Measurements from ENCODE around the gene ARMC9. TPM values are rescaled to one million over a fixed set of nuclear protein-coding genes. Genes with fewer than 3 reads are reported as not detected.
"Not testable (repeated sequence)": the region's sequence is repeated elsewhere in the genome, so short reads cannot be mapped to it uniquely, and the experiment has no call there.

ARMC9 gene
- total RNA-seq, 4 donors from 2014 or later = 16.8 to 47.6 (median 39.3) TPM

DNA sequence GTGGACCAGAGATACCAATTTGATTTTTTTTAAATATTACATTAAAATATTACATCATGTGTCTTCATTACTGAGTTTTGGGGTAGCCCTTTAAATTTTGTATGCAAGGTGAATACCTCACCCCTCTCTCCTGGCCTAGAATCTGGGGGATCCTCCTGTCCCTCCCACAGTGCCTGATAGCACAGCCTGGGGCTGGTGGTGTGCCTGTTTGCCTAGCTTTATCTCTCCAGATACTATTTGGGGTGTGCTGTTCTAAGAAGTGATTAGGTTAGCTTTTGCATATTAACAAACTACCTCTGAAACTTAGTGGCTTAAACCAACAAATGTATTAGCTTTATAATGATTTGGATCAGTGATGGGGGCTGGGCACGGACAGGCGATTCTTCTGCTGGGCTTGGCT, 176.3 kb downstream of the ARMC9 start:
- no peak for DNase-seq
- Histone ChIP-seq H3K36me3 (no peaks in the 10 kb centered on the region), H3K27me3 (no peaks in the 10 kb centered on the region), H3K9me3 (no peaks in the 10 kb centered on the region), H3K4me1 (no peaks in the 10 kb centered on the region), H3K4me3 (no peak overlapping the region), H3K27ac (no peak overlapping the region)
- intact Hi-C loops (cut with DNase I; ENCODE audit: low total_unique reads) = no loop called here
- no peak for TF ChIP-seq POLR2A (IDR thresholded peaks at IDR 0.05)
- TF ChIP-seq, protein P1, sequence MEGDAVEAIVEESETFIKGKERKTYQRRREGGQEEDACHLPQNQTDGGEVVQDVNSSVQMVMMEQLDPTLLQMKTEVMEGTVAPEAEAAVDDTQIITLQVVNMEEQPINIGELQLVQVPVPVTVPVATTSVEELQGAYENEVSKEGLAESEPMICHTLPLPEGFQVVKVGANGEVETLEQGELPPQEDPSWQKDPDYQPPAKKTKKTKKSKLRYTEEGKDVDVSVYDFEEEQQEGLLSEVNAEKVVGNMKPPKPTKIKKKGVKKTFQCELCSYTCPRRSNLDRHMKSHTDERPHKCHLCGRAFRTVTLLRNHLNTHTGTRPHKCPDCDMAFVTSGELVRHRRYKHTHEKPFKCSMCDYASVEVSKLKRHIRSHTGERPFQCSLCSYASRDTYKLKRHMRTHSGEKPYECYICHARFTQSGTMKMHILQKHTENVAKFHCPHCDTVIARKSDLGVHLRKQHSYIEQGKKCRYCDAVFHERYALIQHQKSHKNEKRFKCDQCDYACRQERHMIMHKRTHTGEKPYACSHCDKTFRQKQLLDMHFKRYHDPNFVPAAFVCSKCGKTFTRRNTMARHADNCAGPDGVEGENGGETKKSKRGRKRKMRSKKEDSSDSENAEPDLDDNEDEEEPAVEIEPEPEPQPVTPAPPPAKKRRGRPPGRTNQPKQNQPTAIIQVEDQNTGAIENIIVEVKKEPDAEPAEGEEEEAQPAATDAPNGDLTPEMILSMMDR (IDR thresholded peaks at IDR 0.05) = no peak

DNA sequence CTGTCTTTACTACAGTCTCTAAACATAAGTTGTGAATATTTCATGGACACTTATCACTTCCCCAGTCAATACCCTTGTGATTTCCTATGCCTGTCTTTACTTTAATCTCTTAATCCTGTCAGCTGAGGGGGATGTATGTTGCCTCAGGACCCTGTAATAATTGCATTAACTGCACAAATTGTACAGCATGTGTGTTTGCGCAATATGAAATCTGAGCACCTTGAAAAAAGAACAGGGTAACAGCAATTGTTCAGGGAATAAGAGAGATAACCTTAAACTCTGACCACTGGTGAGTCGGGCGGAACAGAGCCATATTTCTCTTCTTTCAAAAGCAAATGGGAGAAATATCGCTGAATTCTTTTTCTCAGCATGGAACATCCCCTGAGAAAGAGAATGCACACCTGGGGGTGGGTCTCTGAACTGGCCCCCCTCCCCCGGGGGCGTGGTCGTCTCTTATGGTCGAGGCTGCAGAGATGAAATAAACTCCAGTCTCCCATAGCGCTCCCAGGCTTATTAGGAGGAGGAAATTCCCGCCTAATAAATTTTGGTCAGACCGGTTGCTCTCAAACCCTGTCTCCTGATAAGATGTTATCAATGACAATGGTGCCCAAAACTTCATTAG, 177.7 kb downstream of the ARMC9 start:
- H3K9me3 ChIP-seq; intact Hi-C loops (cut with DNase I; ENCODE audit: low total_unique reads): not testable (repeated sequence)

DNA sequence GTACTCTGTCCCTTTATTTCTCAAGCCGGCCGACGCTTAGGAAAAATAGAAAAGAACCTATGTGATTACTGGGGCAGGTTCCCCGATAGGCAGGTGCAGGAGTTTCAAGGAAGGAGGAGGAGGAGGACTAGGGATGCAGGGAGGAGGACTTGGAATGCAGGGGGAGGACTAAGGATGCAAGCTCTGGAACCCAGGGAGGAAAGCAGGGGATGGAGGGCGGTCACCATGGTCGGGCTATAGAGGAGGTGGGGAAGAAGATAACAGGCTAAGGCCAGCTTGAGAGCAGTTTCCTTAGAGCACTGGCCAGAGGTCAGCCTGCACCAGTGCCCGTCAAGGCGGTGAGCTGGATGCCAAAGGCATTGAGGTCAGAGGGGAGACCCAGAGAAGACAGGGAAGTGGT, 178.4 kb downstream of the ARMC9 start:
- H3K9me3 ChIP-seq = no peaks in the 10 kb centered on the region
- intact Hi-C loops (cut with DNase I; ENCODE audit: low total_unique reads) = no loop called here
- H3K4me1 ChIP-seq = no peaks in the 10 kb centered on the region
- no peaks in the 10 kb centered on the region for H3K27me3 ChIP-seq
- no peak overlapping the region for H3K27ac ChIP-seq
- TF ChIP-seq, protein P1 (IDR thresholded peaks at IDR 0.05) = no peak
- TF ChIP-seq POLR2A (IDR thresholded peaks at IDR 0.05) = no peak
- no peak overlapping the region for H3K4me3 ChIP-seq
- no peaks in the 10 kb centered on the region for H3K36me3 ChIP-seq
- no peak for DNase-seq

More for the DNA sequence above, 177.7 kb downstream of the ARMC9 start:
- not testable (repeated sequence) for H3K27ac ChIP-seq, H3K4me3 ChIP-seq, H3K27me3 ChIP-seq, DNase-seq, H3K36me3 ChIP-seq, H3K4me1 ChIP-seq

DNA sequence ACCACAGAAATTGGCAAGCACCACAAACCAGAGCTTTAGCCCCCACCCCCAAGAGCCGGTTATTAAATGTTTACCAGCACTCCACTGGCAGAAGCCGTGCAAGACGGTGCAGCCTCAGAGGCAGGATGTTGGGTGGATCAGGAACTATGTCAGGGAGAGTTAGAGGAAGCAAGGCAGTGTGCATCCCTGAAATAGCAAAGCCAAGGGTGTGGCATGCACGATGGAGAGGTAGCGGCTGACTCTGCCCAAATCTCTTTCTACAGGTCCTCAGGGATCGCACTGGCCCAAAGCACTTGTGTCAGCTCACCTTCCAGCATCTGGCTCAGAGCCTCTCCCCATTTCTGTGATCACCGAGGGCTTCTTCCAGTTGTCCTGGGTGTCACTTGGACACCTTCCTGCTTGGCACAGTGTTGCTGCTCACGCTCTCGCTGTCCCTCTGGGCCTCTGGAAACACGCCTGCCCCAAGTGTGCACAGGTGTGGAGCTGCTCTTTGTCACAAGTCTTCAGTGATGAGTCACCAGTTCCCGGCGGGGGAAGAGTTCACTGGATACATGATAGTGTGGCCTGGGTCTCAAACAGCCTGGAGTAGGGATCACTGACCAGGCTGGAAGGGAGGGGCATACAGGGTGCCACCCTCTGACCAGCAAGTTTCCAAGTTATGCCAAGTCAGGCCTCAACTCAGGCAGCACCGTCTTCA, 179.7 kb downstream of the ARMC9 start:
- Histone ChIP-seq H3K9me3 (no peaks in the 10 kb centered on the region), H3K4me3 (no peak overlapping the region), H3K36me3 (no peaks in the 10 kb centered on the region), H3K4me1 (no peaks in the 10 kb centered on the region), H3K27me3 (no peaks in the 10 kb centered on the region), H3K27ac (no peak overlapping the region)
- no peak for DNase-seq
- TF ChIP-seq, protein P1 (IDR thresholded peaks at IDR 0.05) = no peak
- TF ChIP-seq POLR2A (IDR thresholded peaks at IDR 0.05) = no peak
- intact Hi-C loops (cut with DNase I; ENCODE audit: low total_unique reads) = no loop called here

DNA sequence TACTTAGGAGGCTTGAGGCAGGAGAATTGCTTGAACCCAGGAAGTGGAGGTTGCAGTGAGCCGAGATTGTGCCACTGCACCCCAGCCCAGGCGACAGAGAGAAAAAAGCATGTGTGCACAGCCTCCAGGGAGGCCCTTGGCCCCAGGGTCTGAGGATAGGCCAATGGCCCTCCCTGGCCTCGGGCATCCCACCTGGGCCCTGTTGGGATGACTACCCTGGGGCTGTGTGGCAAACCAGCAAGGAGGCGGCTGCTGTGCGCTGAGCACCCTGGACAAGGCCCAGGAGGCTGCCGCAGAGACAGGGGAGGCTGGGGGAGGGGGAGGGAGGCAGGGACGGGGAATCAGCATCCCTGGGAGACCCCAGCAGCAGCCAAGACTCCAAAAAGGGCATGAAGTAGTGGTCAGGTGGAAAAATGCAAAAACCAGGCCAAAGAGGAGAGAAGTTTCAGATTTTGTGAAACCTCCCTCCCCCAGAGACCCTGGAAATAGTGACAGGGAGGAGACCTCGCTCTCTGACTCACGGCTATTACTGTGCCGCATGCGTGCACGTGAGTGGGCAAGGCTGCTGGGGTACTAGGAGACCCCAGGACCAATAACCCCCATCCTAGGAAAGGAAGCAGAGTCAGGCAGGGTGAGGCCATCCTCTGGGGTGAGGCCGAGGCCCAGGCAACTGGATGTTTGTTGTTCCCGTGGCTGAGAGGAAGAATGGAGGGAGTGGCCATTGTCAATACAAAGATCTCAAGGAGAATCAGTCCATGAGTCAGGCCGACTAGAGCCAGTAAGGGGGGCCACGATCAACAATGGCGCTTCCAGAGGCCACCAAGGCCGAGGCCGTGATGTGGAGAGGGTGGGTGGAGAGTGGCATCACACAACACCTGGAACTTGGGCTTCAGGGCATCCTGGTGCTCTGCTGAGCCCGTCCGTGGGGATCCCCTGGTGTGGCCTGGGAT, 181.1 kb downstream of the ARMC9 start:
- Histone ChIP-seq H3K27ac (no peak overlapping the region), H3K4me3 (no peak overlapping the region), H3K4me1 (no peaks in the 10 kb centered on the region), H3K36me3 (no peaks in the 10 kb centered on the region), H3K27me3 (no peaks in the 10 kb centered on the region), H3K9me3 (peaks cover 0 to 4% of the 10 kb centered on the region in 2 donors)
- DNase-seq = no peak
- intact Hi-C loops (cut with DNase I; ENCODE audit: low total_unique reads) = no loop called here
- TF ChIP-seq, protein P1 (IDR thresholded peaks at IDR 0.05) = no peak
- TF ChIP-seq POLR2A (IDR thresholded peaks at IDR 0.05) = no peak

Measured in uterus (tissue), 4 donors.